Cardiac septum (tissue), 1 donor: ENCODE data around the gene IL13RA1. TPM values are rescaled to one million over a fixed set of nuclear protein-coding genes. Genes with fewer than 3 reads are reported as not detected.
"Not testable (repeated sequence)": the region's sequence is repeated elsewhere in the genome, so short reads cannot be mapped to it uniquely, and the experiment has no call there.

Experiments used
- DNase-seq: peaks from one replicate; pipeline ENCODE4 v3.0.0-alpha.2; 2020; ENCODE audit warnings: low spot score
- intact Hi-C: fragments of 100-400 bp; cut with DNase I; formaldehyde crosslinking; loops from one replicate; pipeline ENCODE4 v1.14.0; 2022
- total RNA-seq: library from RNA; stranded (reverse); fragmentation: NEBNext Ultra II Directional; extraction: Animal tissue kit (Norgen Biotek cat#: 25700); gene quantifications from one replicate; pipeline ENCODE4 v1.2.1, GENCODE V29; 2021
- donor health status: DM: no; HTN: no; CAD: no.

Gene IL13RA1
- total RNA-seq, 1 donor from 2014 or later: 20.7 TPM

- no peak for DNase-seq
- intact Hi-C loops: no loop called here
These were observed 42.8 kb downstream of the IL13RA1 start for GRCh38 chrX:118770133-118770760.

DNA sequence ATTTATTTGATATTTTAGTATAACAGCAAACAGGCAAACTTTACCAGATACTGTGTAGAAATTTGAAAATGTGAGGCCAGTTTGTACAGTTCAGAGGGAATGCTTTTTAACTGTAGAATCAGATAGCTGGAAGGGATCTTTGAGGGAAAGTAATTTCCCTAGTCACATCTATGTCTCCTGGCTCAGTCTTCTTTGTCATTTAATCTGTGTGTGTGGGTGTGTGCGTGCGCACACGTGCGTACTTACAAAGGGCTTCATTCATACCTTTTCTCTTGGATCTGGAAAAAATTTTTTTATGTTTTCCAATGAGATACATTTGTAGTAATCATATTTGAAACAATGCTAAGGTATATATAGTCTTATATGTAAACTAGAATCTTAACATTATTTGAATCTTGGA lies 44.6 kb downstream of the IL13RA1 start:
- DNase-seq: no peak
- intact Hi-C loops: no loop called here

GRCh38 chrX:118773782-118774181 lies 46.4 kb downstream of the IL13RA1 start:
- DNase-seq: no peak
- intact Hi-C loops: no loop called here

GRCh38 chrX:118779581-118779980 lies 52.2 kb downstream of the IL13RA1 start:
- DNase-seq: no peak
- intact Hi-C loops: no loop called here

GRCh38 chrX:118780509-118780908 lies 53.1 kb downstream of the IL13RA1 start:
- DNase-seq: no peak
- intact Hi-C loops: no loop called here

GRCh38 chrX:118780911-118781310 lies 53.5 kb downstream of the IL13RA1 start:
- DNase-seq: no peak
- intact Hi-C loops: no loop called here

DNA sequence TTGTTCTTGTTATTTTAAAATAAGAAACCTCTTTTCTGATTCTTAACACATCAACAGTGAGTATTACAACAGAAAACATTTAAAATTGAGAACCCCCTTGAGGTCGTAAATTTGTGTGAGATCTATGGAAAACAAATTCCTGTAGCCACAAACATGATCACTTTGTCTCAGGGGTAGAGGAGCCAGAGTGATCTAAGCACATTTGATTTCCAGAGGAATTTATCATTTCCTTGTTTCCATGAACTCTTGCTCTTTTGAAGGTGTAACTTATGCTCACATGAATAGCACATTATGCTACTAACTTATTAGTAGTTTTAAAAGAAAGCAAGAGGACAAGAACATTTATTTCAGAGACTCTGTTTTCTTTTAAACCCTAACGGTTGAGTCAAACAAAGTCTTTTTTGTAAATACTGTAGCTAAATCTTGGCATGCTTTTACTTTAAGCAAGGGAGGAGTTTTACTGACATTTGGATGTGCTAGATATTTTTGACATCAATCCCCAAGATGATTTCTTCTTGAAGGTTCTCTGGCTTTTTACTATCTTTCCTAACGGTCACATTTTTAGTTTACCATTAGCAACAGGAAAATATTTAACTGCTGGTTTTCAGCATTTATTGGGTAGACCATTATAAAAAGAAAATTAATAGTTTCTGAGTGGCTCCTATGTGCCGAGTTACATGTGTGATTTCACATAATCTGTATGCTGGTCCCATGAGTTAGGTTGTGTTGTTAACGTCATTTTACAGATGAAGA lies 68.3 kb downstream of the IL13RA1 start:
- no peak for DNase-seq
- intact Hi-C loops: no loop called here

GRCh38 chrX:118802857-118803256 lies 75.5 kb downstream of the IL13RA1 start:
- DNase-seq: no peak
- intact Hi-C loops: no loop called here

- intact Hi-C loops: loop anchor here (5.0 kb wide), 1 partner anchor 165 kb away; no protein-coding TSS in a partner anchor
- DNase-seq: no peak
These were observed 80.0 kb downstream of the IL13RA1 start for GRCh38 chrX:118807151-118808017.

DNA sequence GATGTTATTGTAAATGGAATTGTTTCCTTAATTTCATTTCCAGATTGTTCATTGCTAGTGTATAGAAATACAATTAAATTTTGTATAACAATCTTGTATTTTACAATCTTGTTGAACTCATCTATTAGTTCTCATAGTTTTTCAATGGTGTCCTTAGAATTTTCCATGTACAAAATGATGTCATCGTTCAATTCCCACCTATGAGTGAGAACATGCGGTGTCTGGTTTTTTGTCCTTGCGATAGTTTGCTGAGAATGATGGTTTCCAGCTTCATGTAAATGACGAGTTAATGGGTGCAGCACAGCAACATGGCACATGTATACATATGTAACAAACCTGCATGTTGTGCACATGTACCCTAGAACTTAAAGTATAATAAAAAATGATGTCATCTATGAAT lies 89.9 kb downstream of the IL13RA1 start:
- intact Hi-C loops, DNase-seq: not testable (repeated sequence)

- no peak for DNase-seq
These were observed 96.1 kb downstream of the IL13RA1 start, which contains the start of gene ZCCHC12 for GRCh38 chrX:118823263-118824172. Gene ZCCHC12 (plus strand): TSS chrX:118823824. CDS start chrX:118825245, 1,421 bp downstream.

GRCh38 chrX:118824173-118824730 lies 96.8 kb downstream of the IL13RA1 start:
- no peak for DNase-seq
- intact Hi-C loops: no loop called here

More at GRCh38 chrX:118823263-118824172, 96.1 kb downstream of the IL13RA1 start, which contains the start of gene ZCCHC12:
- intact Hi-C loops: no loop called here

DNA sequence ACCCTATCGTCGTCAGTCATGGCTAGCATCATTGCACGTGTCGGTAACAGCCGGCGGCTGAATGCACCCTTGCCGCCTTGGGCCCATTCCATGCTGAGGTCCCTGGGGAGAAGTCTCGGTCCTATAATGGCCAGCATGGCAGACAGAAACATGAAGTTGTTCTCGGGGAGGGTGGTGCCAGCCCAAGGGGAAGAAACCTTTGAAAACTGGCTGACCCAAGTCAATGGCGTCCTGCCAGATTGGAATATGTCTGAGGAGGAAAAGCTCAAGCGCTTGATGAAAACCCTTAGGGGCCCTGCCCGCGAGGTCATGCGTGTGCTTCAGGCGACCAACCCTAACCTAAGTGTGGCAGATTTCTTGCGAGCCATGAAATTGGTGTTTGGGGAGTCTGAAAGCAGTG lies 97.8 kb downstream of the IL13RA1 start:
- DNase-seq: no peak
- intact Hi-C loops: no loop called here

- intact Hi-C loops: no loop called here
- DNase-seq: peak; percentile 89
These were observed 112.0 kb downstream of the IL13RA1 start for GRCh38 chrX:118839334-118839958.
